SK-N-SH treated with all-trans-retinoic acid at 6 μM for 48 hours (cell line): ENCODE results near the gene HERC2.

Source experiments
- ATAC-seq: fragments of 200-7000 bp; cut with Tn5 transposase; 3 replicates; pipeline ENCODE4 v1.9.1; 2020; ENCODE audit warnings: mild to moderate bottlenecking, moderate library complexity
- ARNTL ChIP-seq: fragments of 450-650 bp; formaldehyde crosslinking; IDR thresholded peaks from 2 replicates; pipeline ENCODE4 v1.5.0; 2020; ENCODE audit warnings: low read depth, mild to moderate bottlenecking, moderate library complexity, borderline replicate concordance
- BACH2 ChIP-seq: fragments of 250-450 bp; sonication (Bioruptor Pico); IDR thresholded peaks from 2 replicates; pipeline ENCODE4 v1.9.0; 2021; ENCODE audit warnings: mild to moderate bottlenecking, borderline replicate concordance
- CSDC2 ChIP-seq: fragments of 250-450 bp; sonication (Bioruptor Pico); IDR thresholded peaks from 2 replicates; pipeline ENCODE4 v1.5.0; 2020; ENCODE audit warnings: mild to moderate bottlenecking, moderate library complexity
- CSRNP3 ChIP-seq: fragments of 250-450 bp; sonication (Bioruptor Pico); IDR thresholded peaks from 2 replicates; pipeline ENCODE4 v1.5.1; 2021; ENCODE audit warnings: mild to moderate bottlenecking, moderate library complexity
- ESRRG ChIP-seq: fragments of 250-450 bp; sonication (Bioruptor Pico); IDR thresholded peaks from 2 replicates; pipeline ENCODE4 v1.6.1; 2021; ENCODE audit warnings: mild to moderate bottlenecking
- ISL1 ChIP-seq: fragments of 250-450 bp; sonication (Bioruptor Pico); IDR thresholded peaks from 2 replicates; pipeline ENCODE4 v2.1.2; 2022; ENCODE audit warnings: mild to moderate bottlenecking, moderate library complexity
- POU6F1 ChIP-seq: fragments of 250-450 bp; sonication (Bioruptor Pico); IDR thresholded peaks from 2 replicates; pipeline ENCODE4 v1.8.0; 2021; ENCODE audit warnings: low read depth, mild to moderate bottlenecking, moderate library complexity, borderline replicate concordance
- PPARA ChIP-seq: fragments of 250-450 bp; sonication (Bioruptor Pico); IDR thresholded peaks from 2 replicates; pipeline ENCODE4 v1.5.0; 2020; ENCODE audit warnings: mild to moderate bottlenecking, borderline replicate concordance
- RARB ChIP-seq: fragments of 250-450 bp; sonication (Bioruptor Pico); IDR thresholded peaks from 2 replicates; pipeline ENCODE4 v1.8.0; 2021; ENCODE audit warnings: mild to moderate bottlenecking, moderate library complexity
- SNAI2 ChIP-seq: fragments of 250-450 bp; sonication (Bioruptor Pico); IDR thresholded peaks from 2 replicates; pipeline ENCODE4 v1.5.0; 2020; ENCODE audit warnings: mild to moderate bottlenecking, moderate library complexity
- TCF4 ChIP-seq: fragments of 250-450 bp; sonication (Bioruptor Pico); IDR thresholded peaks from 2 replicates; pipeline ENCODE4 v1.8.0; 2021; ENCODE audit warnings: mild to moderate bottlenecking, moderate library complexity, borderline replicate concordance
- TOX ChIP-seq: fragments of 250-450 bp; sonication (Bioruptor Pico); IDR thresholded peaks from 2 replicates; pipeline ENCODE4 v1.8.0; 2021; ENCODE audit warnings: mild to moderate bottlenecking, moderate library complexity, borderline replicate concordance
- TSHZ2 ChIP-seq: fragments of 250-450 bp; sonication (Bioruptor Pico); IDR thresholded peaks from 2 replicates; pipeline ENCODE4 v1.5.0; 2020; ENCODE audit warnings: mild to moderate bottlenecking, moderate library complexity
- ZC3H10 ChIP-seq: fragments of 250-450 bp; sonication (Bioruptor Pico); IDR thresholded peaks from 2 replicates; pipeline ENCODE4 v1.5.1; 2021; ENCODE audit warnings: mild to moderate bottlenecking, moderate library complexity
- ZFP3 ChIP-seq: fragments of 250-450 bp; sonication (Bioruptor Pico); IDR thresholded peaks from 2 replicates; pipeline ENCODE4 v1.5.0; 2020; ENCODE audit warnings: mild to moderate bottlenecking, moderate library complexity
- ZFP30 ChIP-seq: fragments of 450-650 bp; formaldehyde crosslinking; IDR thresholded peaks from 2 replicates; pipeline ENCODE4 v1.5.0; 2022; ENCODE audit warnings: mild to moderate bottlenecking, moderate library complexity
- ZNF565 ChIP-seq: fragments of 450-650 bp; formaldehyde crosslinking; conservative IDR thresholded peaks from 2 replicates; pipeline ENCODE4 v1.5.0; 2020; ENCODE audit warnings: low read depth, mild to moderate bottlenecking, moderate library complexity
- ZNF8 ChIP-seq: fragments of 450-650 bp; formaldehyde crosslinking; IDR thresholded peaks from 2 replicates; pipeline ENCODE4 v1.5.0; 2020; ENCODE audit warnings: mild to moderate bottlenecking, moderate library complexity
- TF ChIP-seq, protein P1 (sequence below): fragments of 250-450 bp; sonication (Bioruptor Pico); IDR thresholded peaks from 2 replicates; pipeline ENCODE4 v1.8.0; 2020; ENCODE audit warnings: mild to moderate bottlenecking, moderate library complexity, borderline replicate concordance

HERC2 gene

GRCh38 chr15:28131400-28131799 is 190.6 kb downstream of the HERC2 start:
- no peak for ATAC-seq
- TF ChIP-seq ZNF565 (CRISPR knock-in tag) (no peak), ZFP30 (CRISPR knock-in tag) (no peak), TSHZ2 (no peak), CSDC2 (CRISPR knock-in tag) (no peak), ESRRG (CRISPR knock-in tag) (no peak), ARNTL (CRISPR knock-in tag) (no peak), RARB (CRISPR knock-in tag) (no peak), BACH2 (CRISPR knock-in tag) (no peak), TOX (CRISPR knock-in tag) (no peak)

DNA sequence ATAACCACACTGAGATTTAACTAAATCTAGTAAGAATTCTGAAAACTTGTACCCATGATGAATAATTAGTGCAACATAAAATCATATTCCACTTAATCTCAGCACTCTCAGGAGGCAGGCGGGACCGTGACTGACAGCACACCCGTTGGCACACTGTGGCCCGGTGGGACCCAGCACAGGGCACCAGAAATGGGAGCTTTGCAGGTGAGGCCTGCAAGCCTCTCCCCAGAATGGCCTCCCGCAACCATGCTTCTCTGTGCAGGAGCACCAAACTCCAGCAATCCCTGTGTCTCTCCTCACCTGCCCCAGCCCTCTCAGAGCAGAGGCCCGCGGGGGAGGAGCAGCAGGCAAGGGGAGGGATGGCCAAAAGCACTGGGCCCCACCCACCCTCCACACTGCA is 191.3 kb downstream of the HERC2 start:
- ATAC-seq = no peak

More for the DNA sequence above, 191.3 kb downstream of the HERC2 start:
- TF ChIP-seq PPARA = no peak
- no peak for TF ChIP-seq ZFP30 (CRISPR knock-in tag)
- TF ChIP-seq ZNF8 = no peak
- no peak for TF ChIP-seq RARB (CRISPR knock-in tag)
- TF ChIP-seq ZNF565 (CRISPR knock-in tag) = no peak
- no peak for TF ChIP-seq ESRRG (CRISPR knock-in tag)
- no peak for TF ChIP-seq CSRNP3 (CRISPR knock-in tag)
- no peak for TF ChIP-seq TSHZ2
- TF ChIP-seq TOX (CRISPR knock-in tag) = no peak
- TF ChIP-seq, protein P1, sequence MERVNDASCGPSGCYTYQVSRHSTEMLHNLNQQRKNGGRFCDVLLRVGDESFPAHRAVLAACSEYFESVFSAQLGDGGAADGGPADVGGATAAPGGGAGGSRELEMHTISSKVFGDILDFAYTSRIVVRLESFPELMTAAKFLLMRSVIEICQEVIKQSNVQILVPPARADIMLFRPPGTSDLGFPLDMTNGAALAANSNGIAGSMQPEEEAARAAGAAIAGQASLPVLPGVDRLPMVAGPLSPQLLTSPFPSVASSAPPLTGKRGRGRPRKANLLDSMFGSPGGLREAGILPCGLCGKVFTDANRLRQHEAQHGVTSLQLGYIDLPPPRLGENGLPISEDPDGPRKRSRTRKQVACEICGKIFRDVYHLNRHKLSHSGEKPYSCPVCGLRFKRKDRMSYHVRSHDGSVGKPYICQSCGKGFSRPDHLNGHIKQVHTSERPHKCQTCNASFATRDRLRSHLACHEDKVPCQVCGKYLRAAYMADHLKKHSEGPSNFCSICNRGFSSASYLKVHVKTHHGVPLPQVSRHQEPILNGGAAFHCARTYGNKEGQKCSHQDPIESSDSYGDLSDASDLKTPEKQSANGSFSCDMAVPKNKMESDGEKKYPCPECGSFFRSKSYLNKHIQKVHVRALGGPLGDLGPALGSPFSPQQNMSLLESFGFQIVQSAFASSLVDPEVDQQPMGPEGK (CRISPR knock-in tag) = no peak
- TF ChIP-seq ISL1 (CRISPR knock-in tag) = no peak
- TF ChIP-seq ZFP3 (CRISPR knock-in tag) = no peak
- TF ChIP-seq ARNTL (CRISPR knock-in tag) = no peak
- TF ChIP-seq POU6F1 (CRISPR knock-in tag) = no peak
- no peak for TF ChIP-seq TCF4 (CRISPR knock-in tag)
- TF ChIP-seq SNAI2 = no peak
- TF ChIP-seq ZC3H10 (CRISPR knock-in tag) = no peak
